Lower leg skin (tissue), 3 donors: Measurements from ENCODE around the gene GLYAT.

Experiments
- CTCF ChIP-seq, 3 donors: fragments of 450-650 bp; IDR thresholded peaks; one replicate each; pipeline ENCODE4 v1.5.1; 2016; ENCODE audit warnings: antibody characterized with exemption in 3 of 3, mild to moderate bottlenecking in 3 of 3, moderate library complexity in 2 of 3
- POLR2A ChIP-seq, 2 donors: fragments of 450-650 bp; IDR thresholded peaks; one replicate each; pipeline ENCODE4 v1.6.1; 2016 to 2017; ENCODE audit warnings: antibody characterized with exemption in 2 of 2, mild to moderate bottlenecking in 1 of 2, moderate library complexity in 1 of 2

- no peak for TF ChIP-seq CTCF (IDR thresholded peaks at IDR 0.05)
- no peak for TF ChIP-seq POLR2A (IDR thresholded peaks at IDR 0.05)
Observed at GRCh38 chr11:58731819-58732218, at the start of gene GLYAT.
